Activated CD8-positive, alpha-beta T cell treated with anti-CD3 and anti-CD28 coated beads for 36 hours (primary cell): Measurements from ENCODE around the gene SCFD2. TPM values are rescaled to one million over a fixed set of nuclear protein-coding genes. Genes with fewer than 3 reads are reported as not detected.
"Not testable (repeated sequence)": the region's sequence is repeated elsewhere in the genome, so short reads cannot be mapped to it uniquely, and the experiment has no call there.

Experiments
- ATAC-seq: fragments of 200-7000 bp; cut with Tn5 transposase; one replicate; pipeline ENCODE4 v1.10.0; 2021; ENCODE audit warnings: mild to moderate bottlenecking, moderate library complexity
- CTCF ChIA-PET: fragments of 350-600 bp; sonication (Branson Sonifier 250); formaldehyde crosslinking; loops from one replicate; lab custom pipeline; 2021; ENCODE audit warnings: antibody characterized with exemption; lab: Charles Lee
- POLR2A ChIA-PET: fragments of 350-600 bp; sonication (Branson Sonifier 250); formaldehyde crosslinking; loops from one replicate; lab custom pipeline; 2021; ENCODE audit warnings: antibody characterized with exemption; lab: Charles Lee
- DNase-seq: peaks from one replicate; pipeline ENCODE4 v3.0.0-alpha.2; 2020
- H3K27ac Mint-ChIP-seq: one replicate; pipeline ENCODE4 v1.8.0; 2021; ENCODE audit warnings: mild to moderate bottlenecking, mixed read lengths
- H3K27me3 Mint-ChIP-seq: one replicate; pipeline ENCODE4 v1.8.0; 2021; ENCODE audit warnings: mixed read lengths
- H3K36me3 Mint-ChIP-seq: one replicate; pipeline ENCODE4 v1.8.0; 2021; ENCODE audit warnings: low read depth, mixed read lengths
- H3K4me1 Mint-ChIP-seq: one replicate; pipeline ENCODE4 v1.8.0; 2021; ENCODE audit warnings: low read depth, mixed read lengths
- H3K4me3 Mint-ChIP-seq: one replicate; pipeline ENCODE4 v1.8.0; 2021; ENCODE audit warnings: mild to moderate bottlenecking, moderate library complexity, mixed read lengths
- H3K9me3 Mint-ChIP-seq: one replicate; pipeline ENCODE4 v1.8.0; 2021; ENCODE audit warnings: mixed read lengths
- intact Hi-C: fragments of 100-400 bp; cut with micrococcal nuclease; formaldehyde crosslinking; loops from one replicate; pipeline ENCODE4 v1.10.0; 2022
- total RNA-seq, 2 experiments: library from RNA; stranded (reverse); gene quantifications; one replicate each; pipeline ENCODE4 v1.2.3, GENCODE V29; 2021
- TF ChIP-seq, protein P1 (sequence below): fragments of 200-600 bp; IDR thresholded peaks from one replicate; pipeline ENCODE4 v1.8.0; 2022; ENCODE audit warnings: antibody characterized with exemption, mild to moderate bottlenecking

The SCFD2 gene
- total RNA-seq, 2 experiments from 2014 or later, result 21.4 to 22.1 TPM

DNA sequence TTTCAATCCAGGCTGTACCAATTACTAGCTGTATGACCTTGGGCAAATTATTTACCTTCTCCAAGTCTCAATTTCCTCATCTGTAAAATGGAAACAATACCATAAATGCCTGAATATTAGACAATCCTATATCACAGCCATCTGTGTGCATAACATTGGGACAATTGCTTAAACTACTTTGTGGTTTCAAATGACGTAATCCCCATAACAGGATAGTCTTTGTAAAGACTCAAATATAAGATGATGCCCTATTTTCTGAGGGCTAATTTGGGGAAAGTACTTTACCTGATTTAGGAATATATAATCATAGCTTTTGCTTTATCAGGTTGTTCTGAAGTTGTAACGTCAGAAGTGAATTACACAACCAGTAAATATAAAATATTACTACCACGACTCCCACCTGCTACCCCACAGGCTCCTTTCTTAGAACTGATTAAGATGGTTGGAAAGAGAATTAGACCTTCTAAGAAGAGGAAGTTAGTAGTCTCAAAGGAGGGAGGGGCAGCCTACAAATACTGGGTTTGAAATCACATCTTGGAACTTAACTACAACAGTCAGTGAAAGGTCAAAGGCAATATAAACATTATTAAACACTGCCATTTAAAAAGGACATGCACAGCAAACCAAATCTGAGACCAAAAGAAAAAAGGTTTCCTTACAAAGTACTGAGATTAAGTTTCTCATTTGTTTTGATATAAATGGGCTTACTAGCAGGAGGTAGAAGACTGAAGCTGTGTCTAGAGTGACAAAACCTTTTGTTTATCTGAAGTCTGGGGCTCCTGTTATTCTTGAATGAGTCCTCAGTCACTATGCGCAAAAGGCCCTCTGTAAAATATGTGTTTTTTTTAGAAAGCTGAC is 215.0 kb downstream of the SCFD2 start:
- TF ChIP-seq, protein P1, sequence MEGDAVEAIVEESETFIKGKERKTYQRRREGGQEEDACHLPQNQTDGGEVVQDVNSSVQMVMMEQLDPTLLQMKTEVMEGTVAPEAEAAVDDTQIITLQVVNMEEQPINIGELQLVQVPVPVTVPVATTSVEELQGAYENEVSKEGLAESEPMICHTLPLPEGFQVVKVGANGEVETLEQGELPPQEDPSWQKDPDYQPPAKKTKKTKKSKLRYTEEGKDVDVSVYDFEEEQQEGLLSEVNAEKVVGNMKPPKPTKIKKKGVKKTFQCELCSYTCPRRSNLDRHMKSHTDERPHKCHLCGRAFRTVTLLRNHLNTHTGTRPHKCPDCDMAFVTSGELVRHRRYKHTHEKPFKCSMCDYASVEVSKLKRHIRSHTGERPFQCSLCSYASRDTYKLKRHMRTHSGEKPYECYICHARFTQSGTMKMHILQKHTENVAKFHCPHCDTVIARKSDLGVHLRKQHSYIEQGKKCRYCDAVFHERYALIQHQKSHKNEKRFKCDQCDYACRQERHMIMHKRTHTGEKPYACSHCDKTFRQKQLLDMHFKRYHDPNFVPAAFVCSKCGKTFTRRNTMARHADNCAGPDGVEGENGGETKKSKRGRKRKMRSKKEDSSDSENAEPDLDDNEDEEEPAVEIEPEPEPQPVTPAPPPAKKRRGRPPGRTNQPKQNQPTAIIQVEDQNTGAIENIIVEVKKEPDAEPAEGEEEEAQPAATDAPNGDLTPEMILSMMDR, result no peak
- DNase-seq, result no peak
- ChIA-PET CTCF (no interaction called here), POLR2A (no interaction called here)
- Mint-ChIP-seq H3K27ac (no peak overlapping the region), H3K4me1 (peaks cover 7% of the 10 kb centered on the region), H3K27me3 (no peaks in the 10 kb centered on the region), H3K4me3 (no peak overlapping the region), H3K9me3 (peaks cover 2% of the 10 kb centered on the region), H3K36me3 (peaks cover 32% of the 10 kb centered on the region)
- intact Hi-C loops, result no loop called here
- ATAC-seq, result no peak

DNA sequence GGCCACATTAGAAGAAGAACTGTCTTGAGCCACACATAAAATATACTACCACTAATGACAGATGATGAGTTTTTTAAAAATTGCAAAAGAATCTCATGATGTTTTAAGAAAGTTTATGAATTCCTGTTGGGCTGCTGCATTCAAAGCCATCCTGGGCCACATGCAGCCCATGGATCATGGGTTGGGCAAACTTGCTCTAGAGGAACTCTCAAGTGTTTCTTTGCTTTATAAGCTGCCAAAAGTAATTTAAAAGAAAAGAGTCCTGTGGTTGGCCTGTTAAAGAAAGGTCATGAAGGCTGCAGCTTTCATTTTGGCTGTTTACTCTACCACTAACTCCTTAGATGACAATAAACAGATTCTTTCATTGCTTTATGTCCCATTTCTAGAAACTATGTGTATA is 218.2 kb downstream of the SCFD2 start:
- DNase-seq (no peak), ATAC-seq (no peak)
- CTCF ChIA-PET, result interaction anchor here (1.0 to 2.2 kb wide), 2 partner anchors 10 to 132 kb away, joined by 3 to 5 read pairs; no protein-coding TSS in a partner anchor
- H3K27me3 Mint-ChIP-seq, result no peaks in the 10 kb centered on the region
- H3K9me3 Mint-ChIP-seq, result no peaks in the 10 kb centered on the region
- POLR2A ChIA-PET, result no interaction called here
- no peak overlapping the region for H3K27ac Mint-ChIP-seq
- TF ChIP-seq, protein P1, result no peak
- peaks cover 11% of the 10 kb centered on the region for H3K4me1 Mint-ChIP-seq
- H3K4me3 Mint-ChIP-seq, result no peak overlapping the region
- intact Hi-C loops, result no loop called here
- H3K36me3 Mint-ChIP-seq, result peaks cover 20% of the 10 kb centered on the region

DNA sequence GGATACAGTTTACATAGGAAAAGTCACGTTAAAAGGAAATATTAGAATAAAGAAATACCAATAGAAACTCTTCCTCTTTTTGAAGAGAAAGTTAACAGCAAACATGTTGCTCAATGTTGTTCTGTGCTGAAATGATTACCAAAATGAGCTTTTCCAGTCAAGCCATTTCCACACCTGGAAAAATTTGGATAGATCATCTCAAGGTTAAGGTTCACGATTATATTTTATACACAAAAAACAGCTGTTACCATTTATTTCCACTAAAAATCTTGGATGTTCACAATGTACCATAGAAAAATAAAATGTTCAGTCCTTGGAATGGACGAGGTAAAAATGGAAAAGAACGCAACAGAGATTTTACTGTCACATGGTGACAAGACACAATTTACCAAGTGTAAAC is 218.7 kb downstream of the SCFD2 start:
- Mint-ChIP-seq H3K9me3 (no peaks in the 10 kb centered on the region), H3K4me1 (peaks cover 11% of the 10 kb centered on the region), H3K36me3 (peaks cover 22% of the 10 kb centered on the region), H3K27me3 (no peaks in the 10 kb centered on the region), H3K4me3 (no peak overlapping the region), H3K27ac (no peak overlapping the region)
- ChIA-PET POLR2A (no interaction called here), CTCF (interaction anchor here (1.0 to 2.2 kb wide), 2 partner anchors 10 to 131 kb away, joined by 3 to 5 read pairs; no protein-coding TSS in a partner anchor)
- intact Hi-C loops, result no loop called here
- TF ChIP-seq, protein P1, result no peak
- DNase-seq, result no peak
- no peak for ATAC-seq

DNA sequence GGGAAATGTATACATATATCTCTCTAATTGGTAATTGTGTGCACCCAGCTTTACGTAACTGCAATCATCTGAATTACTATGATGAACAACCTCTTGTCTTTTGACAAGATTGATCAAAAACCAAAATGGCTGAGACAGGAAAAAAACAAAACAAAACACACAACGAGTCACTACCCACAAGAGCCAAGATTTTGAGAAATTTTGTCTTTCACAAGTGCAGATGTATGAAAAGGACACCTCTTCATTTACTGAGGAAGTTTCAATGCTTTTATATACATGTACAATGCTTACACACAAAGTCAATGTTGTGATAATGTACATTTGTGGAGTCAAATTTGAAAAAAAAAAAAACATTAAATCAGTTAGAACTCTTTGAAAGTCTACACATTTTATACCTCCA is 224.6 kb downstream of the SCFD2 start:
- ChIA-PET POLR2A (no interaction called here), CTCF (no interaction called here)
- ATAC-seq (no peak), DNase-seq (no peak)
- Mint-ChIP-seq H3K4me3 (no peak overlapping the region), H3K9me3 (peaks cover 2% of the 10 kb centered on the region), H3K36me3 (peaks cover 42% of the 10 kb centered on the region), H3K4me1 (peaks cover 19% of the 10 kb centered on the region), H3K27me3 (no peaks in the 10 kb centered on the region), H3K27ac (no peak overlapping the region)
- TF ChIP-seq, protein P1, result no peak
- intact Hi-C loops, result no loop called here

DNA sequence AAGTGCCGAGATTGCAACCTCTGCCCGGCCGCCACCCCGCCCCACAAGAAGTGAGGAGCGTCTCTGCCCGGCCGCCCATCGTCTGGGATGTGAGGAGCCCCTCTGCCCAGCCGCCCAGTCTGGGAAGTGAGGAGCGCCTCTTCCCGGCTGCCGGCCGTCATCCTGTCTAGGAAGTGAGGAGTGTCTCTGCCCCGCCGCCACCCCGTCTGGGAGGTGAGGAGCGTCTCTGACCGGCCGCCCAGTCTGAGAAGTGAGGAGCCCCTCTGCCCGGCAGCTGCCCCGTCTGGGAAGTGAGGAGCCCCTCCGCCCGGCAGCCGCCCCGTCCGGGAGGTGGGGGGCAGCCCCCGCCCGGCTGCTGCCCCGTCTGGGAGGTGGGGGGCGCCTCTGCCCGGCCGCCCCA is 226.6 kb downstream of the SCFD2 start:
- intact Hi-C loops, H3K4me3 Mint-ChIP-seq, DNase-seq, CTCF ChIA-PET, H3K9me3 Mint-ChIP-seq, POLR2A ChIA-PET, H3K27me3 Mint-ChIP-seq, H3K27ac Mint-ChIP-seq, ATAC-seq: not testable (repeated sequence)
- Mint-ChIP-seq H3K4me1 (peaks cover 19% of the 10 kb centered on the region), H3K36me3 (peaks cover 31% of the 10 kb centered on the region)
